Subcutaneous abdominal adipose tissue (tissue), 5 donors: Measurements from ENCODE around the gene ARMC5.
A peak's percentile ranks its signal among the peaks of the same experiment; 100 is the strongest.
"Not testable (repeated sequence)": the region's sequence is repeated elsewhere in the genome, so short reads cannot be mapped to it uniquely, and the experiment has no call there.

Experiments used
- H3K27ac ChIP-seq: one replicate; pipeline ENCODE4 v1.7.0; 2013; ENCODE audit warnings: low read depth, mild to moderate bottlenecking, inconsistent platforms, low read length, moderate library complexity
- H3K27me3 ChIP-seq, 5 donors: one replicate each; pipeline ENCODE4 v1.7.0; 2013; ENCODE audit warnings: low read length in 5 of 5, inconsistent platforms in 1 of 5; ENCODE audit not compliant: control insufficient read depth in 5 of 5, insufficient read depth in 4 of 5
- H3K36me3 ChIP-seq, 5 donors: one replicate each; pipeline ENCODE4 v1.7.0; 2013; ENCODE audit warnings: low read length in 5 of 5; ENCODE audit not compliant: control insufficient read depth in 5 of 5, insufficient read depth in 5 of 5
- H3K4me1 ChIP-seq, 5 donors: one replicate each; pipeline ENCODE4 v1.7.0; 2013; ENCODE audit warnings: low read length in 5 of 5, mild to moderate bottlenecking in 3 of 5, moderate library complexity in 1 of 5; ENCODE audit not compliant: control insufficient read depth in 5 of 5, insufficient read depth in 5 of 5
- H3K4me3 ChIP-seq, 5 donors: one replicate each; pipeline ENCODE4 v1.7.0; 2013; ENCODE audit warnings: low read length in 5 of 5, low read depth in 1 of 5
- H3K9ac ChIP-seq, 5 donors: one replicate each; pipeline ENCODE4 v1.7.0; 2013; ENCODE audit warnings: low read length in 5 of 5, mild to moderate bottlenecking in 4 of 5, moderate library complexity in 3 of 5
- H3K9me3 ChIP-seq, 5 donors: one replicate each; pipeline ENCODE4 v1.7.0; 2013; ENCODE audit warnings: low read length in 5 of 5; ENCODE audit not compliant: control insufficient read depth in 5 of 5
- donor health status: healthy.
- donor health status: healthy.
- donor health status: healthy.
- donor health status: healthy.
- donor health status: healthy.

The ARMC5 gene

DNA sequence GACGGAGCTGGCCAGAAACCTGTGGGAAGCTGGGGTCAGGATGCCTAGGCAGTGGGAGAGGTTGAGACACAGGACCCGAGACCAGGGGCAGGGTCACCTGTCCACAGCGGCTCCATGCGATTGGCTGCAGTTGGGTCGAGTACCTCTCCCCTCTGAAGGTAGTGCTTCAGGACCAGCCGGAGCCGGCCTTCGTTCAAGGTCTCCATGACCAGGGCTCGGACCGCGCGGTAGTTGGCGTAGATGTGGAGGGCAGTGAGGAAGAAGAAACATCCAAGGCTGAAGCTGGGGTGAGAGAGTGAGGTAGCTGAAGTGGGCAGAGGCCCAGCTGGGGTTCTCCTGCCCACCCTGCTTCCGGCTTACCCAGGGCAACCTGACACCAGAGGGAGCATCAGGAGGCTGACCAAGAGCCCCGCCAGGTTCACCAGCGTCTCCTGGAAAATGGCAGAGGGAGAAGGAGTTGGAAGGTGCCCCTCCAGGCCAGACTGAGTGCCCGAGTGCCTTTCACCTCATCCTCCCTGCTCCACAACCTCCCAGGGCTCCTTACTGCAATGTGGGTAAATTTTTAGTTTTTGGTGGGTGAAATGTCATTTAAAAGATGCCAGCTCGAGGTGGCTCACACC, 34.3 kb downstream of the ARMC5 start:
- H3K4me3 ChIP-seq: no peak overlapping the region
- H3K36me3 ChIP-seq: peaks cover 2 to 90% (median 84%) of the 10 kb centered on the region in 5 donors
- H3K27me3 ChIP-seq: no peaks in the 10 kb centered on the region
- H3K4me1 ChIP-seq: peaks cover 0 to 3% (median under 1%) of the 10 kb centered on the region in 5 donors
- H3K9ac ChIP-seq: no peak overlapping the region
- H3K9me3 ChIP-seq: no peaks in the 10 kb centered on the region
- H3K27ac ChIP-seq: no peak overlapping the region

DNA sequence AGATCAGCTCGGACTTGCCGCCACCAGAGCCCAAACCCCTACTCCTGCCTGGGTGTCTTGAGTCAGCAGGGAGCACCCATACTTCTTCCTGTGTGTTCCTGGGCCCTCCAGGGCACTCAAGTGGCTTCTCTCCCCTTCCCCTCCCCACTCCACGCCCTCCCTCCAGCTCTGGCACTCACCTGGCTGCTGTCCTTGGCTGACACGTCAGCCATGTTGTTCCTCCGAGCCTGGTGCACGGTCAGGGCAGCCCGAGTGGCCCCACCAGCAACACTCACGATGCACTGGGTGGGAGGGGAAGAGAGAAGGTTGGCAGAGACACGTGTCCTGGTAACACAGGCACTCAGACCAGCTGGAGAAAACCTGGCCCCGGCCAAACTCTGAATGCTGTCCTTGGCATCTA, 37.4 kb downstream of the ARMC5 start:
- H3K9me3 ChIP-seq: no peaks in the 10 kb centered on the region
- no peak overlapping the region for H3K9ac ChIP-seq
- no peak overlapping the region for H3K27ac ChIP-seq
- no peaks in the 10 kb centered on the region for H3K4me1 ChIP-seq
- peaks cover 5 to 87% (median 84%) of the 10 kb centered on the region in 5 donors for H3K36me3 ChIP-seq
- H3K27me3 ChIP-seq: no peaks in the 10 kb centered on the region
- no peak overlapping the region for H3K4me3 ChIP-seq

DNA sequence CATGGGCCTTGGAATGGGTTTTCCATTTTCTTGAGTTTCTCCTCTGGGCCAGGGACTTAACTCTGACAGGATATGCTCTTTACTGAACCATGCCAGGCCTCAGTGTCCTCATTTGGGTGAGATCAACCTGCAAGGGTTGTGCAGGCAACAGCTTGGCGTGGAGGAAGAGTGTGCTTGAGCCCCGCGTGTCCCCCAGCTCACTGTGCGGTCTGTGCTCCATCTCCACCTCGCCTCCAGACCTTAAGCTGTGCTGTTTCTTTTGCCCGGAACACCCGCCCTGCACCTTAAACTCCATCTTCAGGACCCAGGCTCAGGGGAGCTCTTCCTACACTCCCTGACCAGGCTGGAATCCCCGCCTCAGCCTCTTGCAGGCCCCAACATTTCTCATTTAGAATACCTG, 39.2 kb downstream of the ARMC5 start:
- Histone ChIP-seq H3K9me3 (no peaks in the 10 kb centered on the region), H3K9ac (no peak overlapping the region), H3K4me1 (no peaks in the 10 kb centered on the region), H3K27ac (no peak overlapping the region), H3K36me3 (peaks cover 5 to 69% (median 66%) of the 10 kb centered on the region in 5 donors), H3K27me3 (no peaks in the 10 kb centered on the region), H3K4me3 (no peak overlapping the region)

DNA sequence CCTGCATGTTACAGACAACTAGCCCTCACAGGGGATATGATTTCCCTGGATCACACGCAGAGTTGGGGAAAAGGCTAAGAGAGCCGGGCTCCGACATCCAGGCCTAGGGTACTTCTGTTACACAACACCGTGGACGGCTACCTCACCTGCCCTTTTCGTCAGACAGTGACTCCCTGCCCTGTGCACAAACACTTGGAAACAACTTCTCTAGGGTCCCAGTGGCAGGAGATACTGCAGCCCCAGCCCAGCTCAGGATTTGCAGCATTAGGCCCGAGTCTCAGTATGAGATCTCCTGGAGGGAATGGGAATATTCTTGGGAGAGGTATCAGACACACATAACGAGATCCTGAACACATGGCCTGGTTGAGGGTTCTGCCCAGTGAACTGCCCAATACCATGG, 40.6 kb downstream of the ARMC5 start:
- Histone ChIP-seq H3K36me3 (peaks cover 5 to 59% (median 53%) of the 10 kb centered on the region in 5 donors), H3K27me3 (no peaks in the 10 kb centered on the region), H3K9ac (no peak overlapping the region)

DNA sequence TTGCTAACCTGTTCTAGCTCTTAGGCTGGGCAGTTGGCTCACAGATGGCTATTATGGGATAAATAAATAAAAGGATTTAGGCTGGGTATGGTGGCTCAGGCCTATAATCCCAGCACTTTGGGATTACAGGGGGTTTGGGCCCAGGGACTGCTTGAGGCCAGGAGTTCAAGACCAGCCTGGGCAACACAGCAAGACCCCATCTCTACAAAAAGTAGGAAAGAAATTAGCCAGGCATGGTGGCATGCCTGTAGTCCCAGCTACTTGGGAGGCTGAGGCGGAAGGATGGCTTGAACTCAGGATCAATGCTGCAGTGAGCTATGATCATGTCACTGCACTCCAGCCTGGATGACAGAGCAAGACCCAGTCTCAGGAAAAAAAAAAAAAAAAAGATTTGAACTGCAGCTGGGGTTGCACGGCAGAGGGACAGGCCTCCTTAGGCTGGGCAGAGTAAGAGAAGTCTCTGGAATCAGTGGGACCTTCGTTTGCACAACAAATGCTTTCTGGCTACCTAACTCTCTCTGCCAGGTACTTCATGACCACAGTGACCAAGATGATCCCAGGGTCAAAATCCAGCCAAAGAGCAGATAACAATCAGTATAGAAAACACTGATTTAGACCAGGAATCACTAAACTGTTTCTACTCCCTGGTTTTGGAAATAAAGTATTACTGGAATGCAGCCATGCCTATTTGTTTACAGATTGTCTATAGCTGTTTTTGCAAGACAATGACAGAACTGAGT, 42.1 kb downstream of the ARMC5 start:
- Histone ChIP-seq H3K27me3 (no peaks in the 10 kb centered on the region), H3K9me3 (no peaks in the 10 kb centered on the region), H3K9ac (peak overlapping the region in 1 of 5 donors; percentile 15), H3K4me1 (peaks cover 0 to 16% (median 5%) of the 10 kb centered on the region in 5 donors), H3K36me3 (peaks cover 3 to 53% (median 44%) of the 10 kb centered on the region in 5 donors), H3K4me3 (no peak overlapping the region), H3K27ac (no peak overlapping the region)

More for the DNA sequence above, 40.6 kb downstream of the ARMC5 start:
- Histone ChIP-seq H3K9me3 (no peaks in the 10 kb centered on the region), H3K4me1 (peaks cover 0 to 9% (median 2%) of the 10 kb centered on the region in 5 donors), H3K27ac (no peak overlapping the region), H3K4me3 (no peak overlapping the region)

DNA sequence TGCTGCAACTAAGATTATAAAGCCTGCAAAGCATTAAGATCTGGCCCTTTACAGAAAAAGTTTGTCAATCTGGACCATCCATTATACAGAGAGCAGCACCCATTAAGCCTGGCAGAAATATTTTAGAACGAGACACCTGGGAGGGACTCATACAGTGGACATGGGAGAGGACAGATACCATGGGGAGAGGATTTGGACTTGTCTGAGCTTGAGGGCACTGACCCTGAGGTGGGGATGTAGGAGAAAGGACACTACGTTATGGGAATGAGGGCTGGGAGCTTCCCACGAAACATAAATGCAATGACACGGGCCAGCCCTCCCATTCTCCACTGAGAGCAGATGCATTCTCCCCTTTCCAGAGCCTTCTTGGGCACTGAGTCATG, 42.7 kb downstream of the ARMC5 start:
- H3K27me3 ChIP-seq: no peaks in the 10 kb centered on the region
- H3K9me3 ChIP-seq: no peaks in the 10 kb centered on the region
- peaks cover 4 to 21% (median 11%) of the 10 kb centered on the region in 5 donors for H3K4me1 ChIP-seq
- peaks cover 3 to 48% (median 38%) of the 10 kb centered on the region in 5 donors for H3K36me3 ChIP-seq
- peak overlapping the region in 1 of 5 donors; percentile 15 for H3K9ac ChIP-seq
- no peak overlapping the region for H3K4me3 ChIP-seq
- H3K27ac ChIP-seq: no peak overlapping the region

DNA sequence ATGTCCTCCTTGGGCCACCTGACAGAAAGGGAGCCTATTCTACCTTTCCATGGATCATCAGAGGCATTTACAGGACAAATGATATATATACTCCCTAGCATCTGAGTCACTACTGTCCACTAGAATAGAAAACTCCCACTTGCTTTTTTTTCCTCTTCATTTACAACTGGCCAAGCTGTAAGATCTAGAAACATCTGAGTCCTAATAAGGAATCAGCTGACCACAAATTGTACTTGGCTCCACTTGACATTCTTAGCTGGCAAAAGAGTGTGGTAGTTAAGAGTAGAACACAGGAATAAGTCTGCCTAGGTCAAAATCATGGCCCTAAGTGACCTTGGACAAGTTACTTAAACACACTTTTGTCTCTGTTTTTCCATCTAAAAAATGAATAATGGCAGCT, 43.7 kb downstream of the ARMC5 start:
- Histone ChIP-seq H3K4me1 (peaks cover 6 to 31% (median 20%) of the 10 kb centered on the region in 5 donors), H3K27ac (no peak overlapping the region)

DNA sequence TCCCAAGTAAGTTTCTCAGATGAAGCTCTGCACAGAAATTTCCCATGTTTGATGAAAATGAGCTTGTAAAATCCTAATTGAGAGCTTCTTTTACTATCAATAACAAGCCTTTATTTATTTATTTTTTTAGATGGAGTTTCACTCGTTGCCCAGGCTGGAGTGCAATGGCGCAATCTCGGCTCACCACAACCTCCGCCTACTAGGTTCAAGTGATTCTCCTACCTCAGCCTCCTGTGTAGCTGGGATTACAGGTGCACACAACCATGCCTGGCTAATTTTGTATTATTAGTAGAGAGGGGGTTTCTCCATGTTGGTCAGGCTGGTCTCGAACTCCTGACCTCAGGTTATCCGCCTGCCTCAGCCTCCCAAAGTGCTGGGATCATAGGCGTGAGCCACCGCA, 44.3 kb downstream of the ARMC5 start:
- peaks cover 3 to 32% (median 24%) of the 10 kb centered on the region in 5 donors for H3K36me3 ChIP-seq
- peaks cover 6 to 31% (median 20%) of the 10 kb centered on the region in 5 donors for H3K4me1 ChIP-seq
- H3K4me3 ChIP-seq, H3K27ac ChIP-seq, H3K27me3 ChIP-seq, H3K9ac ChIP-seq, H3K9me3 ChIP-seq: not testable (repeated sequence)

More for the DNA sequence above, 43.7 kb downstream of the ARMC5 start:
- H3K36me3 ChIP-seq: peaks cover 3 to 38% (median 30%) of the 10 kb centered on the region in 5 donors
- peak overlapping the region in 1 of 5 donors; percentile 17 for H3K9ac ChIP-seq
- no peak overlapping the region for H3K4me3 ChIP-seq
- no peaks in the 10 kb centered on the region for H3K27me3 ChIP-seq
- no peaks in the 10 kb centered on the region for H3K9me3 ChIP-seq

DNA sequence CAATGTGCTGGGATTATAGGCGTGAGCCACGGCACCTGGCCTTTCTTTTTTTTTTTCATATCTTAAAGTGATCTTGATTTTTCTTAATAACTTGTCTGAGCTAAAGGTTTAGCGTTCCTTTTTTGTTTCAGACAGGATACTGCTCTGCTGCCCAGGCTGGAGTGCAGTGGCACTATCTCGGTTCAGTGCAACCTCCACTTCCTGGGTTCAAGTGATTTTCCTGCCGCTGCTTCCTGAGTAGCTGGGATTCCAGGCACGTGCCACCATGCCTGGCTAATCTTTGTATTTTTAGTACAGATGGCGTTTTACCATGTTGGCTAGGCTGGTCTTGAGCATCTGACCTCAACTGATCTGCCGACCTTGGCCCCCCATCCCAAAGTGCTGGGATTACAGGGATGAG, 44.9 kb downstream of the ARMC5 start:
- Histone ChIP-seq H3K36me3 (peaks cover 3 to 26% (median 20%) of the 10 kb centered on the region in 5 donors), H3K4me3 (no peak overlapping the region), H3K27me3 (no peaks in the 10 kb centered on the region), H3K4me1 (peaks cover 6 to 37% (median 26%) of the 10 kb centered on the region in 5 donors), H3K9ac (no peak overlapping the region), H3K9me3 (no peaks in the 10 kb centered on the region), H3K27ac (no peak overlapping the region)

DNA sequence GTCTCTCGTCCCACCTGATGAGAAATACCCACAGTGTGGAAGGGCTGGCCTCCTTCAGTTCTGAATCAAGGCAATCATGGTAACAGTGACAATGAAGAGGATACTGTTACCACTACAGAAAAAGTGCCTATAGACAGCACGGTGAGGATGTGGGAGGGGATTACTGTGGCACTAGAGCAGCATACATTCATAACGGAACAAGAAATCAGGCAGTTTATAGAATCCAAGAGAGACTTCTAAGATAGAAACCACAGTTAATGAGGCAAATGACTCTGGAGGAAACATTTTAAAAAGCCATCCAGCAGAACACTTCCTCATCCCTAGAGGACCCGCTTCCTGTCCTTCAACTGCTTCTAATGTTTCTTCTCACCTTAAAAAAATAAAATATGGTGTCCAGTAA, 46.2 kb downstream of the ARMC5 start:
- Histone ChIP-seq H3K9ac (no peak overlapping the region), H3K9me3 (no peaks in the 10 kb centered on the region), H3K27me3 (no peaks in the 10 kb centered on the region), H3K36me3 (peaks cover 0 to 15% (median 7%) of the 10 kb centered on the region in 5 donors), H3K27ac (no peak overlapping the region), H3K4me3 (no peak overlapping the region), H3K4me1 (peaks cover 6 to 43% (median 34%) of the 10 kb centered on the region in 5 donors)
